HAP-1 (cell line): ENCODE data around the gene DGKK.

Experiments used
- DNase-seq, 2 experiments: peaks; one replicate each; pipeline ENCODE4 v3.0.0-alpha.2; 2016 to 2020; ENCODE audit warnings: low spot score in 2 of 2
- H3K27me3 ChIP-seq: fragments of 250-450 bp; sonication (Bioruptor Pico); 2 replicates; pipeline ENCODE4 v1.5.1; 2020; ENCODE audit warnings: low read depth, mild to moderate bottlenecking, moderate library complexity
- H3K36me3 ChIP-seq: fragments of 250-450 bp; sonication (Bioruptor Pico); replicated peaks from 2 replicates; pipeline ENCODE4 v1.5.1; 2020; ENCODE audit warnings: mild to moderate bottlenecking
- H3K4me1 ChIP-seq: fragments of 250-450 bp; sonication (Bioruptor Pico); 2 replicates; pipeline ENCODE4 v1.5.1; 2020; ENCODE audit warnings: mild to moderate bottlenecking
- H3K4me3 ChIP-seq: fragments of 250-450 bp; sonication (Bioruptor Pico); 2 replicates; pipeline ENCODE4 v1.5.1; 2020; ENCODE audit warnings: mild to moderate bottlenecking, moderate library complexity
- H3K9me3 ChIP-seq: fragments of 250-450 bp; sonication (Bioruptor Pico); 2 replicates; pipeline ENCODE4 v1.5.1; 2020; ENCODE audit warnings: mild to moderate bottlenecking, moderate library complexity
- in situ Hi-C: fragments of 300-500 bp; cut with MboI; formaldehyde crosslinking; loops from 3 replicates; pipeline ENCODE4 v1.14.3; 2020; ENCODE audit warnings: low sequenced_read_pairs, inconsistent platforms, mixed read lengths

The DGKK gene, protein sequence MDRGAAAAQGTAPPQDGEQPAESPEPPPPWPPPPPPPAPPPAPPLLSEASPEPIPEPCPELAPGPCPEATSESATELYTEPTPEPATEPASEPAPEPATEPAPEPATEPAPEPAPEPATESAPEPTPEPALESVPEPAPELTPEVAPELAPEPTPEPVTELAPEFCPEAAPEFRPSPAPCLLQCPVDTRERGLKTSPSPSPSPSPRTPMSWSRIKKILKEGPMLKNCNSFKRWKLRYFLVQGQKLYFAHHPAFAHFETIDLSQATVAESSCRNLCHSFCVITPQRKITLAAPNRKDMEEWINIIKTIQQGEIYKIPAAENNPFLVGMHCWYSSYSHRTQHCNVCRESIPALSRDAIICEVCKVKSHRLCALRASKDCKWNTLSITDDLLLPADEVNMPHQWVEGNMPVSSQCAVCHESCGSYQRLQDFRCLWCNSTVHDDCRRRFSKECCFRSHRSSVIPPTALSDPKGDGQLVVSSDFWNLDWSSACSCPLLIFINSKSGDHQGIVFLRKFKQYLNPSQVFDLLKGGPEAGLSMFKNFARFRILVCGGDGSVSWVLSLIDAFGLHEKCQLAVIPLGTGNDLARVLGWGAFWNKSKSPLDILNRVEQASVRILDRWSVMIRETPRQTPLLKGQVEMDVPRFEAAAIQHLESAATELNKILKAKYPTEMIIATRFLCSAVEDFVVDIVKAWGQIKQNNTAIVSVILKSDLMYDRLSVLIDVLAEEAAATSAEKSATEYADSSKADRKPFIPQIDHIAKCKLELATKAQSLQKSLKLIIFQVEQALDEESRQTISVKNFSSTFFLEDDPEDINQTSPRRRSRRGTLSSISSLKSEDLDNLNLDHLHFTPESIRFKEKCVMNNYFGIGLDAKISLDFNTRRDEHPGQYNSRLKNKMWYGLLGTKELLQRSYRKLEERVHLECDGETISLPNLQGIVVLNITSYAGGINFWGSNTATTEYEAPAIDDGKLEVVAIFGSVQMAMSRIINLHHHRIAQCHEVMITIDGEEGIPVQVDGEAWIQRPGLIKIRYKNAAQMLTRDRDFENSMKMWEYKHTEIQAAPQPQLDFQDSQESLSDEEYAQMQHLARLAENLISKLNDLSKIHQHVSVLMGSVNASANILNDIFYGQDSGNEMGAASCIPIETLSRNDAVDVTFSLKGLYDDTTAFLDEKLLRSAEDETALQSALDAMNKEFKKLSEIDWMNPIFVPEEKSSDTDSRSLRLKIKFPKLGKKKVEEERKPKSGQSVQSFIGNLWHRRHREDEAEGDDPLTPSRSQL

DNA sequence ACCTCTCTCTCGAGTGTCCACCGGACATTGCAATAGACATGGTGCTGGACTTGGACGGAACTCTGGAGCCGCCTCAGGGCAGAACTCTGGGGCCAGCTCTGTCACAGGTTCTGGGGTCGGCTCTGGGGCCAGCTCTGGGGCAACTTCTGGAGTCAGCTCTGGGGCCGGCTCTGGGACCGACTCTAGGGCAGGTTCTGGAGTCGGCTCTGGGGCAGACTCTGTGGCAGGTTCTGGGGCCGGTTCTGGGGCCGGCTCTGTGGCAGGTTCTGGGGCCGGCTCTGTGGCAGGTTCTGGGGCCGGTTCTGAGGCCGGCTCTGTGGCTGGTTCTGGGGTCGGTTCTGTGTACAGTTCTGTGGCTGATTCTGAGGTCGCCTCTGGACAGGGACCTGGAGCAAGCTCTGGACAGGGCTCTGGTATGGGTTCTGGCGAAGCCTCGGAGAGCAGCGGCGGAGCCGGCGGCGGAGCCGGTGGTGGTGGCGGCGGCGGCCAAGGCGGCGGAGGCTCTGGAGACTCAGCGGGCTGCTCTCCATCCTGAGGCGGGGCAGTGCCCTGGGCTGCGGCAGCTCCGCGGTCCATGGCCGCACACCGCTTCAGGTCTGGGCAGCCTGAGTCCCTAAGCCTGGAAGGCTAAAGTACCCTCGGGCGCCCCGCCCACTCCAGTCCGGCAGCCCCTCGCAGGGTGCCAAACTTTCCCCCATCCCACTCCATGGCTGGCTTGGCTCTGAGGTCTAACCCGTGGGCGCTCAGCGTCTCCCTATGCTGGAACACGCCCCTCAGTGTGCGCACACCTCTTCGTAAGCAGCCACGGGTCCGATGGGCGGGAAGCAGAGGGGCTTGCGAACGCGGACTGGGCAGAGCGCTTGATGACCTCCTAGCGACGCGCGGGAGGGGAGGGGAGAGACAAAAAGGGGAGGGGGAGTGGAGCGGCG is at the start of gene DGKK:
DGKK (minus strand) TSS at position 723 of the 929 bp plus-strand sequence; CDS start at position 576, 147 bp downstream.
- Histone ChIP-seq H3K4me1 (no peaks in the 10 kb centered on the region), H3K4me3 (no peak within 1 kb of the TSS), H3K27me3 (peaks cover 76% of the 10 kb centered on the region), H3K9me3 (no peaks in the 10 kb centered on the region), H3K36me3 (no peaks in the 10 kb centered on the region)
- DNase-seq: peak in 1 of 2 experiments; percentile 31
- in situ Hi-C loops: no loop called here

DNA sequence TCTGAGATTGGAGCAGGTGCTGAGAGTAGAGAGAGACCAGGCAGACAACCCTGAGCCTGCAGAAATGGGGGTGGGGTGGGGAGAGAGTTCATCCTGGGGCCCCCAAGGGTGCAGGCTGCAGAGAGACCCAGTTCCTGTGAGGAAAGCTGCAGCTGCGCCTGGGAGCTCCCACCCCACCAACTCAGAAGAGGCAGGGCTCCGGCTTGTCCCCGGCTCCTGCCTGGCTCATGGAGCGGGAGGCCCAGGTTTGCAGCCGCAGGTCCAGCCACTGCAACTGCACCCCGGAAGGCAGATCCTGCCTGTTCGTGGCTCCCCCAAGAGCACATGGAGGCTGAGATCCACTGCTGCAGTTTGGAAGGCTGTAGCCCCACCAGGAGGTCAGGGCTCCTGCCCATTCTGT is 44.2 kb upstream of the DGKK start:
- no peak for DNase-seq
- H3K9me3 ChIP-seq: no peaks in the 10 kb centered on the region
- no peaks in the 10 kb centered on the region for H3K27me3 ChIP-seq
- H3K36me3 ChIP-seq: no peaks in the 10 kb centered on the region
- no peak overlapping the region for H3K4me3 ChIP-seq
- no peaks in the 10 kb centered on the region for H3K4me1 ChIP-seq
- in situ Hi-C loops: no loop called here

DNA sequence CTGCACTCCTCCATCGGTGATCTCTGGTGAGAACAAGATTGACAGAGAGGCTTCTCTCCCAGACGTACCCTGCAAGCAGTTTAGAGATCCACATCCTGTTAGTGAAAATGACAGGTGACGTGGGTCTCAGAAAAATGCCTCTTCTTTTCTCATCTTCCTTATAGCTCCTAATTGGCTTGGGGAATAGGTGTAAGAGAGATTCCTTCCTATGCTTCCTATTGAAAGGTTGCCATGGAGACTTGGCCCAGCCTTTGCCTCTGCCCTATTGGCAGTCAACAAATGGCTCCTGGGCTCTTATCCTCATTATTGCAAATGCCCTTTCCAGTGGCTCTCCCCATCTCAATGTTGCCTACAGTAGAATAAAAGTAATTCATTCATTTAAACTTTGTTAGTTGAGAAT is 26.5 kb upstream of the DGKK start:
- Histone ChIP-seq H3K9me3 (no peaks in the 10 kb centered on the region), H3K4me1 (no peaks in the 10 kb centered on the region), H3K36me3 (no peaks in the 10 kb centered on the region), H3K4me3 (no peak overlapping the region), H3K27me3 (no peaks in the 10 kb centered on the region)
- in situ Hi-C loops: no loop called here
- DNase-seq: no peak

DNA sequence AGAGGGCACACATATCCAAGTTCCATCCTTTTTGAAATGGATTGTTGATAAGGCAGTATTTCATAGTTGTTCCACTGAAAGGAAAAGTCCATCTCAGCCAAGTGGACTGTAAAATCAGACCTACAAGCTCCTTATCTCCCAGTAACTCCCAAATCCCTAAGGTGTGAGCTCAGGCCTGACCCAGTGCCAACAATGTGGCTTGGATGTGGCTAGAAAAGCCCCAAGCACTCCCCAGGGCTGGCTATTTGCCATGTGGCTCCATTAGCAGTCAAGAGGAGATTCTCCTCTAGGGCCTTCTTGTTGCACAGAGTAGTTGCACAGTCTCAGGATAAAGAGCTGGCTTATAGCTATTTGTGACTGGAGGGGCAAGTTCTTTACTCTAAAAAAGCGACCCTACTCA is 25.0 kb upstream of the DGKK start:
- in situ Hi-C loops: no loop called here
- DNase-seq: no peak

DNA sequence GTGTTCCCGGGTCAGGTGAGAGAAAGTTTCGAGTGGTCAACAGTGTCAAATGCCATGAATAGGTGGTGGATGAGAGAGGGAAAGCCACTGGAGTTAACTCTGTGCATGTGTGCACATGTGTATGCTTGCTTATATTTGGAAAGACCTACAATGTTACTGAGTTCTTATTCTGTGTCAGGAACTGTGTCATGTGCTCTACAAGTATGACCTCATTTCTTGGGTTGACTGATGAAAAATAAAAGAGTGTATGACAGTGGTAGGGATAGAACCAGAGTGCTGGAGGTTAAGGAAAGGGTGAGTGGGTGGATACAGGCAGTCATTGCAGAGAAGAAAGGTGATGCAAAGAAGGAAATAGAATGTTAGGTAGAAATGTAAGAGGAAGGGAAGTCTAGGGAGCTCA is 22.1 kb upstream of the DGKK start:
- no peaks in the 10 kb centered on the region for H3K27me3 ChIP-seq
- H3K36me3 ChIP-seq: no peaks in the 10 kb centered on the region
- no peak for DNase-seq
- H3K4me3 ChIP-seq: no peak overlapping the region
- no peaks in the 10 kb centered on the region for H3K4me1 ChIP-seq
- in situ Hi-C loops: no loop called here
- H3K9me3 ChIP-seq: no peaks in the 10 kb centered on the region

More for the DNA sequence above, 25.0 kb upstream of the DGKK start:
- H3K4me3 ChIP-seq: no peak overlapping the region
- H3K4me1 ChIP-seq: no peaks in the 10 kb centered on the region
- H3K36me3 ChIP-seq: no peaks in the 10 kb centered on the region
- no peaks in the 10 kb centered on the region for H3K27me3 ChIP-seq
- H3K9me3 ChIP-seq: no peaks in the 10 kb centered on the region

DNA sequence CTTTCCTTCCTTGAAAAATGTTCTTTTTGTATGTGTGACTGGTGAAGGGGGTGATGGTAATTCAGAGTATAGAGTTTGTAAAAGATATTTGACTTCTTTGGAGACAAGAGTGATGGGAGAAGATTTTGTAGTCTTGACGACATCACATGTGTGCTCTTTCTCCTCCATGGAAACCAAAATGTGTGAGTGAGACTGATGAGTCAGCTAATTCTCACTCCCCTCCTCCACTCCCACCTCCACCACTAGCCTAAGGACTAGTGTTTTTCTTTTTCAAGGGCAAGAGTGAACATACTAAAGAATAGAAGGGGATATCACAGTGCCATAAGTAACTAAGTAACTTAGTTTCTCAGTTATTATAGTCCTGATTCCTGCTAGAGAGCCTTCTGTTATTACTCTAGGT is 14.0 kb upstream of the DGKK start:
- Histone ChIP-seq H3K4me1 (no peaks in the 10 kb centered on the region), H3K9me3 (no peaks in the 10 kb centered on the region), H3K36me3 (no peaks in the 10 kb centered on the region), H3K27me3 (no peaks in the 10 kb centered on the region), H3K4me3 (no peak overlapping the region)
- no peak for DNase-seq
- in situ Hi-C loops: no loop called here

DNA sequence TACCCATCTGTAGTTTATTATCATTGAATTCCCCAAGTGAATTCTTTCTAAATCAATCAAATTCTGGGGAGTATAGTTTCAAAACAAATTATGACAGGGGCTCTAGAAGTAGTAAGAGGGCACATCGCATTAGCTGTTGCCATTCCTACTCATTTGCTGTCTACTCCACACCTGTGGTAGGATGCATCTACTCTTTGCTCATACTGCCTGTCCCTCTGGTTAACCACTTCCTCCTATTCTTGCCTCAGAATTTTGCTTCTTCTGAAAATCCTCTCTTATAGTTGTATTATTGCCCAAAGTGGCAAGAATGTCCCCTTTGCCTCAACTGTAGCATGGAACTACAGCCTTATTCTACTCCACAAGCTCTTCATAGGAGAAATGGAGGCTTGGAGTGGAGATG is 12.7 kb upstream of the DGKK start:
- H3K4me1 ChIP-seq: no peaks in the 10 kb centered on the region
- DNase-seq: no peak
- in situ Hi-C loops: no loop called here
- no peaks in the 10 kb centered on the region for H3K9me3 ChIP-seq
- no peak overlapping the region for H3K4me3 ChIP-seq
- no peaks in the 10 kb centered on the region for H3K36me3 ChIP-seq
- no peaks in the 10 kb centered on the region; the same call in 1 of the 2 replicates for H3K27me3 ChIP-seq

DNA sequence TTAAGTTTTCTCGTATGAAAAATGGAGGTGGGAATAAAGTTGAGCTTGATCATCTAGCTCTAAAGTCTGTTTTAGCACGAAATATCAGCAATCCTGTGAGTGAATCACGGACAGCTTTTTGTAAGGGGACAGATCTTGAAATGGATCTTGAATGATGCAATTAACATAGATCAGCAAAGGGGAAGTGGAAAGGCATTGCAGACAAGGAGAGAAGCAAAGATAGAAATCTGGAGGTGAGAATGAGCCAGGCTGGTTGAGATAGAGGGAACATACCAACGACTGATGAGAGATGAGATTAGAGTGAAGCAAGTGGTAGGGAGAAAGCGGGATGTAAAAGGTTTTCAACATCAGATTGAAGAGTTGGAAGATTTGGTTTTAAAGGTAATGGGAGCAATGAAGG is 4.6 kb upstream of the DGKK start:
- peaks cover 32% of the 10 kb centered on the region for H3K27me3 ChIP-seq
- H3K4me3 ChIP-seq: no peak overlapping the region
- H3K36me3 ChIP-seq: no peaks in the 10 kb centered on the region
- no peak for DNase-seq
- H3K9me3 ChIP-seq: no peaks in the 10 kb centered on the region
- no peaks in the 10 kb centered on the region for H3K4me1 ChIP-seq
- in situ Hi-C loops: no loop called here

DNA sequence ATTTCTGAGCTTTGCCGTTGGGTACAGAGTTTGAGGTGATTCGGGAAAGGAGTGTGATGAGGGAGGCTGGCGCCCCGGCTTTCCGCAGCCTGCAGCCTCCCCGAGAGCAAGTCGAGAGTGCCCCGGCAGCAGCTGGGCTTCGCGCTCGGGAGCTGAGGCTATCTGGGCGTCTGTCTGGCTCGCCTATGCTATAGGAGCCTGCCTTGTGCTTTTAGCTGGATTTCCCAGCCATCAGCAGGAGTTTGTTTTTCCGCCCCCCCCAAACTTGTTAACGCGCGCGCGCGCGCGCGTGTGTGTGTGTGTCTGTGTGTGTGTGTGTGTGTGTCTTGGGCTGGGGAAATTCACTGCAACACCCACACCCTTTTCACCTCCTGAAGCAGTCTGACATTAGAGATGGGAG is 765 bp upstream of the DGKK start:
- in situ Hi-C loops: no loop called here
- no peak overlapping the region for H3K4me3 ChIP-seq
- H3K27me3 ChIP-seq: peaks cover 69% of the 10 kb centered on the region
- H3K4me1 ChIP-seq: no peaks in the 10 kb centered on the region
- H3K9me3 ChIP-seq: no peaks in the 10 kb centered on the region
- DNase-seq: no peak
- no peaks in the 10 kb centered on the region for H3K36me3 ChIP-seq

DNA sequence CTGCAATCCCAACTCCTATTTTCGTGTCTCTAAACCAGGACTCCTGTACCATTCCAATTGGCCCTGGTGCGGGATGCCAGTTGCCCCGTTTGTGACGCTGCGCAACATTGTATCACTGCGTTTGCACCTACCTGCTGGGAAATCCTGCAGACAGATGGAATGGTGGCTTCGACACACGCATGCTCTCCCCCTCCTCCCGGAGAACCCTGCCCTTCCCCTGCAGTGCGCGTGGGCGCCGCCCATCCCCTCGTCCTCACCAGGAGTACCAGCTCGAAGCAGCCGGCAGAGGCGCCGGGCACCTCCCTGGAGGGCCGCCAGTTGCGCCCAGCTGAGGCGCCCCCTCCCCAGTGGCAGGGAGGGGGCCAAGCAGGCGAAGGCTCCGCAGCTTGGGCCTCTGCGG is 1.4 kb downstream of the DGKK start:
- no peak for DNase-seq
- Histone ChIP-seq H3K9me3 (no peaks in the 10 kb centered on the region), H3K36me3 (no peaks in the 10 kb centered on the region), H3K4me1 (no peaks in the 10 kb centered on the region), H3K27me3 (peaks cover 83% of the 10 kb centered on the region), H3K4me3 (no peak overlapping the region)
- in situ Hi-C loops: no loop called here

DNA sequence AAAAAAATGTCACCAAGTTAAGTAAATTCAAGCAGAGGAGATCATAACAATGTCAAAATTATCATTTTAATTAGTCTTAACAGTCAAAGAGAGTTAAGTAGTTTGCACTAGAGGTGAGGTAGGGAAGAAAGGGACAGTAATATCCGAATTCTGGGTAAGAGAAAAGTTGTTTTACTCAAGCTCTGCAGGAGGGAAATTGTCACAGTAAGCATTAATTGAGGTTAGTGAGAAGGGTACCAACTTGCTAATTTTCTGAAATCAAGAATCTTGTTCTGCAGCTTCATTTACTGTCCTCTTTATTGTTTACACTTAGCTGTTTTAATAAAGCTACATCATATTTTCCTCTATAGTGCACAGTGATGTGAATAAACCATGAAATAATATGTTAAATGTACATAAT is 11.0 kb downstream of the DGKK start:
- Histone ChIP-seq H3K4me1 (no peaks in the 10 kb centered on the region), H3K36me3 (no peaks in the 10 kb centered on the region), H3K9me3 (no peaks in the 10 kb centered on the region), H3K27me3 (peaks cover 11% of the 10 kb centered on the region), H3K4me3 (no peak overlapping the region)
- DNase-seq: no peak
- in situ Hi-C loops: no loop called here

DNA sequence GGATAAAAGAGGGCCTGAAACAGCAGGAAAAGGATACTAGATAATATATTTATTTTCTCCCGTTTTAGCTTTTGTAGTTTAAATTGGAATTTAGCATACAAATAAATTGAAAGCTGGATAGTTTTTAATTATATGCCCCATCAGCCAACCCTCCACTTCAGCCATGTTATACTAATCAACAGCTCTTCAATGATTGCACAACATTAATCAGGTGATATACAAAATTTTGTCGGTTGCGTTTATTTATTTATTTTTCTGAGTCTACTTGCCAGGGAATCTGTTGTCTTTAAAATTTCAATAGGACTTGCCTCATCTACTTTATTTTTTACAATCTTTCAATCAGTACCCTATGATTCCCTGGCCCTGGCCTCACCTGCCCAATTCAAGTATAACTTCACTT is 12.1 kb downstream of the DGKK start:
- Histone ChIP-seq H3K4me3 (no peak overlapping the region), H3K27me3 (peaks cover 8% of the 10 kb centered on the region), H3K9me3 (no peaks in the 10 kb centered on the region), H3K36me3 (no peaks in the 10 kb centered on the region), H3K4me1 (no peaks in the 10 kb centered on the region)
- DNase-seq: no peak
- in situ Hi-C loops: no loop called here
